Testis (tissue), 3 donors: Measurements from ENCODE around the gene TBC1D4. TPM values are rescaled to one million over a fixed set of nuclear protein-coding genes. Genes with fewer than 3 reads are reported as not detected.
A peak's percentile ranks its signal among the peaks of the same experiment; 100 is the strongest.

ENCODE experiments used
- DNase-seq: peaks from one replicate; pipeline ENCODE4 v3.0.0-alpha.2; 2019
- H3K27ac ChIP-seq, 2 donors: fragments of 200-600 bp; sonication (generic); one replicate each; pipeline ENCODE4 v1.5.1; 2019
- H3K27me3 ChIP-seq: fragments of 200-600 bp; sonication (generic); one replicate; pipeline ENCODE4 v1.5.1; 2019
- H3K36me3 ChIP-seq: fragments of 200-600 bp; sonication (generic); one replicate; pipeline ENCODE4 v1.5.1; 2017; ENCODE audit warnings: low read depth; ENCODE audit errors: missing control alignments
- H3K4me1 ChIP-seq: fragments of 200-600 bp; sonication (generic); one replicate; pipeline ENCODE4 v1.5.1; 2019
- H3K4me3 ChIP-seq, 2 donors: fragments of 200-600 bp; sonication (generic); one replicate each; pipeline ENCODE4 v1.5.1; 2017 to 2019
- H3K9me3 ChIP-seq: fragments of 200-600 bp; sonication (generic); one replicate; pipeline ENCODE4 v1.5.1; 2017
- CTCF ChIP-seq, 3 experiments: fragments of 450-650 bp in 2 of 3; fragments of 200-600 bp in 1 of 3; sonication (generic) in 1 of 3; IDR thresholded peaks; one replicate each; pipeline ENCODE4 v1.5.1; 2016 to 2019; ENCODE audit warnings: antibody characterized with exemption in 3 of 3, mild to moderate bottlenecking in 2 of 3, moderate library complexity in 1 of 3
- POLR2A ChIP-seq: fragments of 450-650 bp; IDR thresholded peaks from one replicate; pipeline ENCODE4 v1.6.1; 2017; ENCODE audit warnings: antibody characterized with exemption, mild to moderate bottlenecking, moderate library complexity
- WGBS, 2 donors: methylation state at CpG; one replicate each; pipeline ENCODE4 v1.1.5; 2018; 5-methylcytosine and 5-hydroxymethylcytosine counted together
- intact Hi-C: fragments of 100-400 bp; cut with DNase I; formaldehyde crosslinking; loops from one replicate; pipeline ENCODE4 v1.15.1; 2023; ENCODE audit warnings: low total_unique reads
- polyA plus RNA-seq: library from polyadenylated mRNA; stranded (reverse); fragments of 350-450 nt; fragmentation: Illumina TruSeq; extraction: RNeasy Lipid Tissue Mini Kit (QIAGEN cat#74804); gene quantifications from one replicate; pipeline ENCODE4 v1.2.3, GENCODE V29; 2014; ENCODE audit warnings: low read depth, low replicate concordance; ENCODE audit not compliant: insufficient read depth
- total RNA-seq, 2 donors: library from RNA; depleted of rRNA; stranded (reverse); fragments of >200 nt; gene quantifications; one replicate each; pipeline ENCODE4 v1.2.3, GENCODE V29; 2016

Gene TBC1D4
- total and polyA plus RNA-seq, 3 donors from 2014 or later = 12.7 to 23.5 (median 20.4) TPM

- intact Hi-C loops = no loop called here
- no peaks in the 10 kb centered on the region for H3K9me3 ChIP-seq
- no peak overlapping the region for H3K27ac ChIP-seq
- DNase-seq = no peak
- no peaks in the 10 kb centered on the region for H3K27me3 ChIP-seq
- H3K36me3 ChIP-seq = no peaks in the 10 kb centered on the region
- WGBS, 2 donors = 81 to 88% methylated on average over 2 of the region's 2 CpGs
- no peak for TF ChIP-seq POLR2A
- no peak for TF ChIP-seq CTCF (IDR thresholded peaks at IDR 0.05)
- no peak overlapping the region for H3K4me3 ChIP-seq
- H3K4me1 ChIP-seq = no peaks in the 10 kb centered on the region
Measured at GRCh38 chr13:75375329-75375728, 106.6 kb downstream of the TBC1D4 start.

GRCh38 chr13:75373988-75374387 is 108.0 kb downstream of the TBC1D4 start:
- DNase-seq = no peak
- H3K27ac ChIP-seq = no peak overlapping the region
- WGBS, 2 donors = 91 to 93% methylated on average over 5 of the region's 5 CpGs

GRCh38 chr13:75372923-75373841 is 108.8 kb downstream of the TBC1D4 start:
- intact Hi-C loops = no loop called here
- Histone ChIP-seq H3K27ac (no peak overlapping the region), H3K9me3 (no peaks in the 10 kb centered on the region), H3K36me3 (no peaks in the 10 kb centered on the region), H3K4me3 (no peak overlapping the region), H3K27me3 (no peaks in the 10 kb centered on the region), H3K4me1 (no peaks in the 10 kb centered on the region)
- TF ChIP-seq CTCF (IDR thresholded peaks at IDR 0.05) = no peak
- 71 to 78% methylated on average over 13 of the region's 13 CpGs for WGBS, 2 donors
- no peak for DNase-seq

More at GRCh38 chr13:75373988-75374387, 108.0 kb downstream of the TBC1D4 start:
- Histone ChIP-seq H3K36me3 (no peaks in the 10 kb centered on the region), H3K27me3 (no peaks in the 10 kb centered on the region), H3K9me3 (no peaks in the 10 kb centered on the region), H3K4me1 (no peaks in the 10 kb centered on the region), H3K4me3 (no peak overlapping the region)
- TF ChIP-seq CTCF (IDR thresholded peaks at IDR 0.05) (no peak), POLR2A (no peak)
- intact Hi-C loops = no loop called here

GRCh38 chr13:75372517-75372916 is 109.5 kb downstream of the TBC1D4 start:
- intact Hi-C loops = no loop called here
- 35 to 47% methylated on average over 1 of the region's 1 CpG for WGBS, 2 donors

More at GRCh38 chr13:75372517-75372916, 109.5 kb downstream of the TBC1D4 start:
- DNase-seq = no peak
- Histone ChIP-seq H3K9me3 (no peaks in the 10 kb centered on the region), H3K27me3 (no peaks in the 10 kb centered on the region), H3K4me1 (peaks cover 4% of the 10 kb centered on the region), H3K27ac (no peak overlapping the region), H3K36me3 (no peaks in the 10 kb centered on the region), H3K4me3 (no peak overlapping the region)
- TF ChIP-seq POLR2A (no peak), CTCF (IDR thresholded peaks at IDR 0.05) (peak; percentile 46 to 72 (median 53))
